IMR-90 (cell line): ENCODE data around the gene CCDC43.

Source experiments
- BHLHE40 ChIP-seq: fragments of 150-350 bp; IDR thresholded peaks from 2 replicates; pipeline ENCODE4 v1.6.1; 2016; ENCODE audit warnings: mild to moderate bottlenecking, low read depth, low read length
- CHD1 ChIP-seq: IDR thresholded peaks from 2 replicates; pipeline ENCODE4 v1.6.1; 2012; ENCODE audit warnings: low read depth, low read length, improper control_type of control experiment
- CTCF ChIP-seq: conservative IDR thresholded peaks from 2 replicates; pipeline ENCODE4 v1.5.1; 2012; ENCODE audit warnings: mild to moderate bottlenecking, low read depth, low read length, improper control_type of control experiment
- FOS ChIP-seq: fragments of 150-350 bp; IDR thresholded peaks from 2 replicates; pipeline ENCODE4 v1.6.1; 2016; ENCODE audit warnings: low read depth, low read length
- MAZ ChIP-seq: IDR thresholded peaks from 2 replicates; pipeline ENCODE4 v1.6.1; 2012; ENCODE audit warnings: low read depth, mild to moderate bottlenecking, low read length, improper control_type of control experiment, moderate library complexity, borderline replicate concordance
- POLR2A ChIP-seq: IDR thresholded peaks from 2 replicates; pipeline ENCODE4 v1.6.1; 2012; ENCODE audit warnings: mild to moderate bottlenecking, low read depth, low read length
- RFX5 ChIP-seq: IDR thresholded peaks from 2 replicates; pipeline ENCODE4 v1.8.0; 2012; ENCODE audit warnings: low read depth, mild to moderate bottlenecking, low read length, moderate library complexity
- SMC3 ChIP-seq: fragments of 150-350 bp; IDR thresholded peaks from 2 replicates; pipeline ENCODE4 v1.6.1; 2016; ENCODE audit warnings: low read depth, mild to moderate bottlenecking, antibody characterized with exemption, low read length, moderate library complexity
- USF2 ChIP-seq: fragments of 150-350 bp; IDR thresholded peaks from 2 replicates; pipeline ENCODE4 v1.6.1; 2017; ENCODE audit warnings: mild to moderate bottlenecking, antibody characterized with exemption, low read length, low read depth

- no peak for TF ChIP-seq CTCF
- no peak for TF ChIP-seq FOS
- TF ChIP-seq RFX5 = no peak
- TF ChIP-seq CHD1 = no peak
- no peak for TF ChIP-seq POLR2A
- no peak for TF ChIP-seq BHLHE40
- TF ChIP-seq SMC3 = no peak
- TF ChIP-seq USF2 = no peak
- no peak for TF ChIP-seq MAZ
These were observed 58.9 kb downstream of the CCDC43 start for GRCh38 chr17:44630703-44631102.
